Heart left ventricle (tissue), 16 donors: ENCODE data around the gene CBLB. TPM values are rescaled to one million over a fixed set of nuclear protein-coding genes. Genes with fewer than 3 reads are reported as not detected.

Experiments
- ATAC-seq, 4 donors: fragments of 200-7000 bp; cut with Tn5 transposase; one replicate each; pipeline ENCODE4 v1.9.1; 2020 to 2022; ENCODE audit warnings: moderate library complexity in 4 of 4, mild to moderate bottlenecking in 3 of 4, moderate number of reproducible peaks in 1 of 4
- DNase-seq, 5 donors: peaks; one replicate each; pipeline ENCODE4 v3.0.0-alpha.2; 2020
- H3K27ac ChIP-seq, 12 donors: fragments of 200-600 bp; sonication (generic) in 4 of 12; one replicate each; pipeline versions ENCODE4 v1.5.0 to v1.8.0; 2016 to 2022; ENCODE audit warnings: mild to moderate bottlenecking in 2 of 12
- H3K27me3 ChIP-seq, 9 donors: fragments of 200-600 bp; sonication (generic) in 2 of 9; one replicate each; pipeline versions ENCODE4 v1.5.1 to v1.8.0; 2016 to 2022; ENCODE audit warnings: mild to moderate bottlenecking in 3 of 9
- H3K36me3 ChIP-seq, 9 donors: fragments of 200-600 bp; sonication (generic) in 2 of 9; one replicate each; pipeline versions ENCODE4 v1.5.0 to v1.8.0; 2018 to 2022; ENCODE audit warnings: mild to moderate bottlenecking in 2 of 9
- H3K4me1 ChIP-seq, 12 donors: fragments of 200-600 bp; sonication (generic) in 4 of 12; one replicate each; pipeline versions ENCODE4 v1.5.0 to v1.8.0; 2016 to 2022; ENCODE audit warnings: mild to moderate bottlenecking in 3 of 12
- H3K4me3 ChIP-seq, 12 donors: fragments of 200-600 bp; sonication (generic) in 4 of 12; one replicate each; pipeline versions ENCODE4 v1.5.0 to v1.8.0; 2017 to 2022; ENCODE audit warnings: mild to moderate bottlenecking in 9 of 12, moderate library complexity in 4 of 12
- H3K9me3 ChIP-seq, 12 donors: fragments of 200-600 bp; sonication (generic) in 4 of 12; one replicate each; pipeline versions ENCODE4 v1.5.0 to v1.8.0; 2016 to 2022; ENCODE audit warnings: mild to moderate bottlenecking in 1 of 12
- POLR2A ChIP-seq, 2 donors: fragments of 450-650 bp; IDR thresholded peaks; one replicate each; pipeline ENCODE4 v1.6.1; 2017; ENCODE audit warnings: antibody characterized with exemption in 2 of 2, mild to moderate bottlenecking in 2 of 2, moderate library complexity in 2 of 2
- WGBS, 4 donors: extraction: QIAGEN DNeasy Blood & Tissue Kit in 2 of 4; methylation state at CpG; one replicate each; pipeline versions ENCODE4 v1.1.5 to v1.1.7; 2013 to 2018; 5-methylcytosine and 5-hydroxymethylcytosine counted together
- intact Hi-C, 10 donors: fragments of 100-400 bp; cut with DNase I; formaldehyde crosslinking; loops; one replicate each; pipeline versions ENCODE4 v1.11.1 to v1.14.2; 2022
- polyA plus RNA-seq, 2 donors: library from polyadenylated mRNA; stranded (reverse); fragments of 200-250 nt; gene quantifications; one replicate each; pipeline ENCODE4 v1.2.3, GENCODE V29; 2013
- total RNA-seq, 9 donors: library from RNA; depleted of rRNA in 2 of 9; stranded (reverse); fragments of >200 nt in 2 of 9; fragmentation: NEBNext Ultra II Directional in 3 of 9; extraction: Animal tissue kit (Norgen Biotek cat#: 25700) in 3 of 9; gene quantifications; one replicate each; pipeline versions ENCODE4 v1.1.0 to v1.2.4, GENCODE V29; 2016 to 2023
- TF ChIP-seq, protein P1 (sequence below), 12 donors: fragments of 200-600 bp; sonication (generic) in 4 of 12; IDR thresholded peaks; one replicate each; pipeline versions ENCODE4 v1.5.0 to v1.8.0; 2018 to 2022; ENCODE audit warnings: antibody characterized with exemption in 12 of 12, mild to moderate bottlenecking in 5 of 12
- donor health status: ischemic (EF 13 %, LVEDD 7.1; RV severe dilation, severe dysfunction).
- donor health status: healthy with polysubstance abuse.
- donor health status: DM: no; HTN: yes; CAD: no.
- donor health status: DM: no; HTN: no; CAD: no.
- donor health status: ischemic (EF 25% LVEDD 6.9; RV normal size, moderate dysfunction).
- donor health status: ischemic (EF 25% LVEDD 5.7; RV mildly dilated, moderate dysfunction).
- donor health status: healthy.
- donor health status: DM: yes; HTN: yes; CAD: no.
- donor health status: ischemic (EF 35%, LVEDD 5.7; RV mildly dilated, moderate dysfunction).
- donor health status: nonischemic (EF 11% LVEDD 7.7; RV severe dilation, severe dysfunction).
- donor health status: DM: yes; HTN: yes; CAD: no.
- donor health status: PGD.
- donor health status: ischemic (EF 29% LVEDD 5.4; RV normal size, mild dysfunction).
- donor health status: nonischemic (EF 23%, LVEDD 6.1; RV moderate dilation, normal function).

The CBLB gene
- total and polyA plus RNA-seq, 11 donors: 18.6 to 74.4 (median 42.3) TPM

GRCh38 chr3:105899516-105899915 is 30.7 kb upstream of the CBLB start:
- intact Hi-C loops: no loop called here
- no peak for DNase-seq
- no peak for TF ChIP-seq POLR2A (IDR thresholded peaks at IDR 0.05)
- TF ChIP-seq, protein P1, sequence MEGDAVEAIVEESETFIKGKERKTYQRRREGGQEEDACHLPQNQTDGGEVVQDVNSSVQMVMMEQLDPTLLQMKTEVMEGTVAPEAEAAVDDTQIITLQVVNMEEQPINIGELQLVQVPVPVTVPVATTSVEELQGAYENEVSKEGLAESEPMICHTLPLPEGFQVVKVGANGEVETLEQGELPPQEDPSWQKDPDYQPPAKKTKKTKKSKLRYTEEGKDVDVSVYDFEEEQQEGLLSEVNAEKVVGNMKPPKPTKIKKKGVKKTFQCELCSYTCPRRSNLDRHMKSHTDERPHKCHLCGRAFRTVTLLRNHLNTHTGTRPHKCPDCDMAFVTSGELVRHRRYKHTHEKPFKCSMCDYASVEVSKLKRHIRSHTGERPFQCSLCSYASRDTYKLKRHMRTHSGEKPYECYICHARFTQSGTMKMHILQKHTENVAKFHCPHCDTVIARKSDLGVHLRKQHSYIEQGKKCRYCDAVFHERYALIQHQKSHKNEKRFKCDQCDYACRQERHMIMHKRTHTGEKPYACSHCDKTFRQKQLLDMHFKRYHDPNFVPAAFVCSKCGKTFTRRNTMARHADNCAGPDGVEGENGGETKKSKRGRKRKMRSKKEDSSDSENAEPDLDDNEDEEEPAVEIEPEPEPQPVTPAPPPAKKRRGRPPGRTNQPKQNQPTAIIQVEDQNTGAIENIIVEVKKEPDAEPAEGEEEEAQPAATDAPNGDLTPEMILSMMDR (IDR thresholded peaks at IDR 0.05): no peak
- H3K9me3 ChIP-seq: no peaks in the 10 kb centered on the region
- H3K4me3 ChIP-seq: no peak overlapping the region
- no peaks in the 10 kb centered on the region for H3K27me3 ChIP-seq
- H3K4me1 ChIP-seq: peaks cover 0 to 2% (median 0%) of the 10 kb centered on the region in 12 donors
- H3K36me3 ChIP-seq: no peaks in the 10 kb centered on the region
- no peak for ATAC-seq
- H3K27ac ChIP-seq: no peak overlapping the region
- 90 to 93% (median 90%) methylated on average over 2 of the region's 2 CpGs for WGBS, 4 donors

GRCh38 chr3:105891101-105891500 is 22.3 kb upstream of the CBLB start:
- Histone ChIP-seq H3K4me1 (no peaks in the 10 kb centered on the region), H3K36me3 (no peaks in the 10 kb centered on the region), H3K27me3 (no peaks in the 10 kb centered on the region), H3K9me3 (no peaks in the 10 kb centered on the region), H3K27ac (no peak overlapping the region), H3K4me3 (no peak overlapping the region)
- intact Hi-C loops: no loop called here
- no peak for TF ChIP-seq POLR2A (IDR thresholded peaks at IDR 0.05)
- TF ChIP-seq, protein P1 (IDR thresholded peaks at IDR 0.05): no peak
- 96 to 100% (median 97%) methylated on average over 1 of the region's 1 CpG for WGBS, 4 donors
- no peak for DNase-seq
- no peak for ATAC-seq

- Histone ChIP-seq H3K9me3 (no peaks in the 10 kb centered on the region), H3K27me3 (no peaks in the 10 kb centered on the region), H3K36me3 (no peaks in the 10 kb centered on the region), H3K4me3 (no peak overlapping the region), H3K4me1 (peaks cover 0 to 11% (median 6%) of the 10 kb centered on the region in 12 donors), H3K27ac (no peak overlapping the region)
- TF ChIP-seq, protein P1 (IDR thresholded peaks at IDR 0.05): no peak
- DNase-seq (no peak), ATAC-seq (no peak)
- intact Hi-C loops: loop anchor here in 1 of 10 donors (10.0 kb wide), 1 partner anchor 316 kb away; no protein-coding TSS in a partner anchor
- 95 to 99% (median 96%) methylated on average over 4 of the region's 4 CpGs for WGBS, 4 donors
Measured at GRCh38 chr3:105888621-105889579, 20.1 kb upstream of the CBLB start.

- no peak for TF ChIP-seq POLR2A (IDR thresholded peaks at IDR 0.05)
- TF ChIP-seq, protein P1 (IDR thresholded peaks at IDR 0.05): no peak
- Histone ChIP-seq H3K4me1 (peaks cover 0 to 13% (median 6%) of the 10 kb centered on the region in 12 donors), H3K36me3 (no peaks in the 10 kb centered on the region), H3K27me3 (no peaks in the 10 kb centered on the region), H3K9me3 (no peaks in the 10 kb centered on the region), H3K4me3 (no peak overlapping the region), H3K27ac (peak overlapping the region in 1 of 12 donors; percentile 32)
- ATAC-seq (peak; percentile 15 to 61 (median 36)), DNase-seq (no peak)
- intact Hi-C loops: loop anchor here in 1 of 10 donors (10.0 kb wide), 1 partner anchor 320 kb away; no protein-coding TSS in a partner anchor
- 35 to 63% (median 37%) methylated on average over 2 of the region's 2 CpGs for WGBS, 4 donors
Measured at GRCh38 chr3:105885256-105885655, 16.4 kb upstream of the CBLB start.
